ENCODE results near the gene TRIP10.
"Not testable (repeated sequence)": the region's sequence is repeated elsewhere in the genome, so short reads cannot be mapped to it uniquely, and the experiment has no call there.

The TRIP10 gene

GRCh38 chr19:6767081-6767356 is 27.5 kb downstream of the TRIP10 start:
- no peak for DNase-seq (ENCODE audit: extremely low read depth in 1 of 2, low read depth in 1 of 2)

- DNase-seq (ENCODE audit: extremely low read depth in 1 of 2, low read depth in 1 of 2): peak; percentile 89
Observed at GRCh38 chr19:6767357-6768235, 28.1 kb downstream of the TRIP10 start, which contains the start of gene SH2D3A. TSS of gene SH2D3A (minus strand) at chr19:6767435. CDS start at chr19:6763748, 3,687 bp downstream.

- DNase-seq (ENCODE audit: extremely low read depth in 1 of 2, low read depth in 1 of 2): no peak
Observed at GRCh38 chr19:6768236-6768785, 28.8 kb downstream of the TRIP10 start.

GRCh38 chr19:6769006-6769619 is 29.6 kb downstream of the TRIP10 start:
- no peak for DNase-seq (ENCODE audit: extremely low read depth in 1 of 2, low read depth in 1 of 2)

GRCh38 chr19:6771648-6772027 is 32.2 kb downstream of the TRIP10 start:
- not testable (repeated sequence) for DNase-seq (ENCODE audit: extremely low read depth in 1 of 2, low read depth in 1 of 2)

GRCh38 chr19:6772028-6772865 is 32.8 kb downstream of the TRIP10 start, which contains the start of gene VAV1:
TSS of gene VAV1 (plus strand) at chr19:6772708. CDS start at chr19:6772808, 100 bp downstream.
- DNase-seq (ENCODE audit: extremely low read depth in 1 of 2, low read depth in 1 of 2): peak; percentile 61 to 72

- no peak for DNase-seq (ENCODE audit: extremely low read depth in 1 of 2, low read depth in 1 of 2)
Observed at GRCh38 chr19:6772866-6773322, 33.4 kb downstream of the TRIP10 start.

GRCh38 chr19:6773323-6773931 is 33.9 kb downstream of the TRIP10 start:
- no peak for DNase-seq (ENCODE audit: extremely low read depth in 1 of 2, low read depth in 1 of 2)

GRCh38 chr19:6774821-6775707 is 35.6 kb downstream of the TRIP10 start:
- no peak for DNase-seq (ENCODE audit: extremely low read depth in 1 of 2, low read depth in 1 of 2)

GRCh38 chr19:6776045-6776444 is 36.6 kb downstream of the TRIP10 start:
- DNase-seq (ENCODE audit: extremely low read depth in 1 of 2, low read depth in 1 of 2): not testable (repeated sequence)

- DNase-seq (ENCODE audit: extremely low read depth in 1 of 2, low read depth in 1 of 2): no peak
Observed at GRCh38 chr19:6776999-6777398, 37.5 kb downstream of the TRIP10 start.

- DNase-seq (ENCODE audit: extremely low read depth in 1 of 2, low read depth in 1 of 2): no peak
Observed at GRCh38 chr19:6777434-6777833, 38.0 kb downstream of the TRIP10 start.

GRCh38 chr19:6778386-6778785 is 38.9 kb downstream of the TRIP10 start:
- DNase-seq (ENCODE audit: extremely low read depth in 1 of 2, low read depth in 1 of 2): no peak

- DNase-seq (ENCODE audit: extremely low read depth in 1 of 2, low read depth in 1 of 2): no peak
Observed at GRCh38 chr19:6779206-6779605, 39.7 kb downstream of the TRIP10 start.

GRCh38 chr19:6787393-6787792 is 47.9 kb downstream of the TRIP10 start:
- DNase-seq (ENCODE audit: extremely low read depth in 1 of 2, low read depth in 1 of 2): no peak

GRCh38 chr19:6788896-6789295 is 49.4 kb downstream of the TRIP10 start:
- DNase-seq (ENCODE audit: extremely low read depth in 1 of 2, low read depth in 1 of 2): no peak

GRCh38 chr19:6790194-6791128 is 51.0 kb downstream of the TRIP10 start:
- no peak for DNase-seq (ENCODE audit: extremely low read depth in 1 of 2, low read depth in 1 of 2)

- no peak for DNase-seq (ENCODE audit: extremely low read depth in 1 of 2, low read depth in 1 of 2)
Observed at GRCh38 chr19:6791237-6791636, 51.8 kb downstream of the TRIP10 start.

Measured in activated CD8-positive, alpha-beta memory T cell treated with anti-CD3 and anti-CD28 coated beads for 1 hour (primary cell).